22Rv1 (cell line): ENCODE results near the gene TFPI.

Experiments used
- ZFX ChIP-seq: fragments of 450-650 bp; IDR thresholded peaks from 2 replicates; pipeline ENCODE4 v1.6.1; 2017; ENCODE audit warnings: antibody characterized with exemption, borderline replicate concordance
- TF ChIP-seq, protein P1 (sequence below): fragments of 450-650 bp; IDR thresholded peaks from 2 replicates; pipeline ENCODE4 v1.5.1; 2017; ENCODE audit warnings: mild to moderate bottlenecking

DNA sequence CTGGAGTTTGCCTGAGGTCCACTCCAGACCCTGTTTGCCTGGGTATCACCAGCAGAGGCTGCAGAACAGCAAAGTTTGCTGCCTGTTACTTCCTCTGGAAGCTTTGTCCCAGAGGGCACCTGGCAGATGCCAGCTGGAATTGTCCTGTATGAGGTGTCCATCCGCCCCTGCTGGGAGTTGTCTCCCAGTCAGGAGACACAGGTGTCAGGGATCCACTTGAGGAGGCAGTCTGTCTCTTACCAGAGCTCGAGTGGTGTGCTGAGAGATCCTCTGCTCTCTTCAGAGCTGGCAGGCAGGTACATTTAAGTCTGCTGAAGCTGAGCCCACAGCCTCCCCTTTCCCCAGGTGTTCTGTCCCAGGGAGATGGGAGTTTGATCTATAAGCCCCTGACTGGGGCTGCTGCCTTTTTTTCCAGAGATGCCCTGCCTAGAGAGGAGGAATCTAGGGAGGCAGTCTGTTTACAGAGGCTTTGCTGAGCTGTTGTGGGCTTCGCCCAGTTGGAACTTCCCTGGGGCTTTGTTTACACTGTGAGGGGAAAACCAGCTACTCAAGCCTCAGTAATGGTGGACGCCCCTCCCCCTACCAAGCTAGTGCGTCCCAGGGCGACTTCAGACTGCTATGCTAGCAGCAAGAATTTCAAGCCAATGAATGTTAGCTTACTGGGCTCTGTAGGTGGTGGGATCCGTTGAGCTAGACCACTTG, 34.7 kb downstream of the TFPI start:
- TF ChIP-seq, protein P1, sequence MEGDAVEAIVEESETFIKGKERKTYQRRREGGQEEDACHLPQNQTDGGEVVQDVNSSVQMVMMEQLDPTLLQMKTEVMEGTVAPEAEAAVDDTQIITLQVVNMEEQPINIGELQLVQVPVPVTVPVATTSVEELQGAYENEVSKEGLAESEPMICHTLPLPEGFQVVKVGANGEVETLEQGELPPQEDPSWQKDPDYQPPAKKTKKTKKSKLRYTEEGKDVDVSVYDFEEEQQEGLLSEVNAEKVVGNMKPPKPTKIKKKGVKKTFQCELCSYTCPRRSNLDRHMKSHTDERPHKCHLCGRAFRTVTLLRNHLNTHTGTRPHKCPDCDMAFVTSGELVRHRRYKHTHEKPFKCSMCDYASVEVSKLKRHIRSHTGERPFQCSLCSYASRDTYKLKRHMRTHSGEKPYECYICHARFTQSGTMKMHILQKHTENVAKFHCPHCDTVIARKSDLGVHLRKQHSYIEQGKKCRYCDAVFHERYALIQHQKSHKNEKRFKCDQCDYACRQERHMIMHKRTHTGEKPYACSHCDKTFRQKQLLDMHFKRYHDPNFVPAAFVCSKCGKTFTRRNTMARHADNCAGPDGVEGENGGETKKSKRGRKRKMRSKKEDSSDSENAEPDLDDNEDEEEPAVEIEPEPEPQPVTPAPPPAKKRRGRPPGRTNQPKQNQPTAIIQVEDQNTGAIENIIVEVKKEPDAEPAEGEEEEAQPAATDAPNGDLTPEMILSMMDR, result no peak
- no peak for TF ChIP-seq ZFX
